Measurements from ENCODE around the gene PDE11A.
A peak's percentile ranks its signal among the peaks of the same experiment; 100 is the strongest.

PDE11A gene

GRCh38 chr2:177692783-177693269, 379.8 kb downstream of the PDE11A start:
- peak; percentile 88 for DNase-seq (ENCODE audit: low spot score)

DNA sequence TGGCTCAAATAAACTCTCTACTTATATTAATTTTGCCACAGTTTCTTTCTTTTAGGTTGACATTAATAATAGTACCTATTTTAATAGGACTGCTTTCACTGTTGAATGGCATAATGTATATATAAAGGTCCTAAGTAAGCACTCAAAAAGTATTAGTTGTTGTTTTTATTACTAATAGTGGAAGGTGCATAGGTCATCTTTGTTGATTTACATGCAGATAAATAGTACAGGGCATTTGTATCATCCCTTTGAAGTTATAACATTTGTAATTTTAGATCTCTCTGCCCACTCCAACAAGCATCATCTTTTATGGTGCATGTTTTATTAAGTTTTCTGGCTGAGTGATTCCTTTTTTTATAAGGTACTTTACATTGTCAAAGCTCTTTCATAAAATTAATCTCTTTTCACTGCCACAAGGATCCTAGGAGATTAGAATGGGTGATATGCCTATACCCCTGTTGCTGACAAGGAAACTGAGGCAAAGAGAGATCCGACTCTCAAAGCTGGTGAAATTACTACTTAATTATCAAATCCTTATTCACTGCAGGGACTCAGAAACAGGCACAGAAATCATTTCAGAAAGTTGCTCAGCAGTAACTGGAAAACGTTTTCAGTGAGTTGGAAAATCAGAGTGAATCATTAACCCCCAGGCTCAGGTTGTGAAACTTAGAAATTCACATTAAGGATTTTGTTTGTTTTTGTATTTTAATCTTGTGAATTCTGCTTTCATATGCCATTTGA, 380.4 kb downstream of the PDE11A start:
- peak; percentile 76 for DNase-seq (ENCODE audit: low spot score)

DNA sequence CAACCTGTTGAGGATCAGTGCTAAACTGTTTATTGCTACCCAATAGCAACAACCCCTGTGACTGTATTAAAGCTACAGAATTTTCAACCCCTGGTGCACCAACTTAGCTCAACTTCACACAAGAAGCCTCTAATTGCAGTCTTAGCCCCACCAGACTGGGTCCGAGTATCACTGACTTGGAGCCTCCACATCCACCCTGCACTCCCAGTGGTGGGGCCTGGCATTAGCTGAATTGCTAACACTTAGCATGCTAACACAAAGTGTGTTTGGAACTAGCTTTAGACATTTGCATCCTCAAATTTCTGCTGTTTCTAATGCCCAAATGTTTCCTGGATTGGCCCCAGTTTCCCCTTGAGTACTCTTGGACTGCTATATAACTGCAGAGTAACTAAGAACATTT, 381.4 kb downstream of the PDE11A start:
- no peak for DNase-seq (ENCODE audit: low spot score)

DNA sequence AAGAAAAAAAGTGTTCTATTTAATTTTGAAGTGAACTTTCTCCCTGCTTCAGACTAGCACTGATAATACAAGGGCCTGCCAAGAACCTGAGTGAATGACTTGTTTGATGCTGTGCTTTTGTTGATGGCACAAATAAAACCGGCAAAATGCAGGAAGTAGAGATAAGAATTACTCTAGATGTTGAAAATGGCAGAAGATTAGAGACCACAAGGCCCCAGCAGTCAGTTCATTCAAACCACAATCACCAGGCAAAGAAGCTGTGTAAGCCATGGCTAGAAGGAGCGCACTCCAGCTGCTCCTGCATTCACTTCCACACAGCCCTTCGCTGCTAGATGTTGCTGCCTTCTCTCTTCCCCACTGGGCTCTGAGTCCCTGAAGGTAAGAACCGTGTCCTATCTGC, 383.0 kb downstream of the PDE11A start:
- DNase-seq (ENCODE audit: low spot score) = peak; percentile 3

DNA sequence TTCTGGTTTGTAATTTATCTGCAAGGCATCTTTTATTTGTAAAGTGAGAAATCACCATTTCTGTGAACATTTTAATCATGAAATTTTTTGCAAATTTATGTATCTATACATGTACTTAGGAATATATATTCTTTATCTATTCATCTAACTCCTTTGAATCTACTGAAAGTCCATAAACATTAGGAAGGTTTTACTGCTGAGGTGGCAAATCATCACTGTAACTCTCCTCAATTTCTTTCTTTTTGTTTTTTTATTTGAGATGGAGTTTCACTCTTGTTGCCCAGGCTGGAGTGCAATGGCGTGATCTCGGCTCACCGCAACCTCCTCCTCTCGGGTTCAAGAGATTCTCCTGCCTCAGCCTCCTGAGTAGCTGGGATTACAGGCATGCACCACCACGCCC, 383.7 kb downstream of the PDE11A start:
- DNase-seq (ENCODE audit: low spot score) = no peak

DNA sequence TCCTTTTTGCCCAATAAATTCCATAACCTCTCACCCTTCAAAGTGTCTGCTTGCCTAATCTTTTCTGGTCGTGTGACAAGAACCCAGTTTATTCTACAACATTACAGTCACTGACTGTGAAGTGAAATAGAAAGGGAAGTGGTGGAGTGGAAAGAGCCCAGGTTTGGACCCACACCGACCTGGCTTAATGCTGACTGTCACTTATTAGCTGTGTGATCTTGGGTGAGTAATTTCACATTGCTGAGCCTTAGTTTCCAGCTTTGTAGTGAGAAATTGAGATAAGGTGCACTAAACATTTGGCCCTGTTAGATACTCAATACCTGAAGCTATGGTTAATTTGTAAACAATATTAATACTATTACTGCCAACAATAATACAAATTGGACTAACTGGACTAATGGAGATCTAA, 388.9 kb downstream of the PDE11A start:
- DNase-seq (ENCODE audit: low spot score) = no peak

DNA sequence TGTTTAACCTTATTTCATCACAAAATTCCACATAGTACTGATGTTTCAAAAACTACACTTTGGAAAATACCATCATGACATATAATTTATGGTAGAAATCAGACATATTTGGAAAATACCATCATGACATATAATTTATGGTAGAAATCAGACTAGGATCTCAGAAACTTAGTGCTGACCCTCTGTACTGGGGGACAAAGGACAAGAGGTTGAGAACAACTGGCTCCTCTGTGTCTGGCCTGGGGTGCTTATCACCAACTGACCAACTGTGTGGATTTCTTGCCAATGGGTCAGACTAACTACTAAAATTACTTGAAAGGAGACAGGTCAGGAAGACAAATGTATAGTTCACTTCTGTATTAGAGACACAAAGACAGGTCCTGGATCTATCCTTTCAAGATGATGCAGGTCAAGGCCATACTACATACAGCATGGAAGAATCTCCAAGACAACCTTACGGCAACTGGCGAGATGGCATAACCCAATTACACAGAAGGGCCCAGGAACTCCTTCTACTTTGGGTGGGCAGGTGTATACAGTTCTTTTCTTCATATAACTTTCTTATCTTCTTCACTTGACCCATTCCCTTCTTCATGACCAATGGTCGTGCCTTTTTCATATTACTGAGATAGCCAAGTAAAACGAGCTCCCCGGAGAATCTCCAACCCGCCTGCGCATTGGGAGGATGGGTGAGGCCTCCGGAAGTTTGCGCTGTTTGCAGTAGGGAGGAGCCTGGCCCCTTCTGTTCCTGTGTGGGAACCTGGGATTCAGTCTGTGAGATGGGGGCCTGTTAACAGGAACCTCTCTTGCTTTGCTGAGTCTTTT, 389.5 kb downstream of the PDE11A start:
- DNase-seq (ENCODE audit: low spot score) = no peak

GRCh38 chr2:177682006-177682405, 390.6 kb downstream of the PDE11A start:
- no peak for DNase-seq (ENCODE audit: low spot score)

DNA sequence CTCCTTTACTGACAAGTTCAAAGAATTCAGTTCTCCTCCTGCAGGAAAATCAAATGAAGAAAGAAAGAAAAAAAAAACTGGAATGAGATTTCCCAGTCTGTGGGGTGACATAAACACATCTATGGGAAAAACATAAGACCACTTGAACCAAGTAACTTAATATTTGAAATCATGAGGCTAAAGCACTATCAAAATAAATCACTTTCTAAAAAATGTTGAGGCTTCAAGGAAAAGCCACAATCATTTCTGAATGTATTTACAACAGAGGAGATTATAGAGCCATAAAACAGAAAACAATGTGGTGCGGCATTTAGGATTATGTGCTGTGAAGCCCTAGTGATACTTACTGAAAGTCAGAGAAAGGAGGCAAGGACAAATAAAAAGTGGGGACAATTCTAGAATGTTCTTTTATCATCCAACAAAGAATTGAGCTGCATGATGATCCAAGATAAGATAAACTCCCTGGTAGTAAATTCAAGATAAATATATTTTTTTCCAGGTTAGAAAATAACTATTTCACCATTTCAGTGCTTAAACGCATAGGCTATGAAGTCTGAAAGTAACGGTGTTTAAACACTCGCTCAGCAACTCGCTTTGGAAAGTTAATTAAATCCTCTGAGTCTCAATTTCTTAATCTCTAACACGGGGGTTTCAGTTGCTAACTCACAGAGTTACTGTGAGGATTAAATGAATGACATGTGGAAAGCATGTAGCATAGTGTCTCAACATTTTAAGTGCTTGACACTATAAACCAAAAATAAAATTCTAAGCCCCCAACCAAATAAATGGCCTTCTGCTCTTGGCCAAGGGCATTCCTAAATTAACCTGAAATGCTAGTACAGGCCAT, 391.5 kb downstream of the PDE11A start:
- no peak for DNase-seq (ENCODE audit: low spot score)

GRCh38 chr2:177679611-177680605, 392.7 kb downstream of the PDE11A start:
- no peak for DNase-seq (ENCODE audit: low spot score)

- DNase-seq (ENCODE audit: low spot score) = no peak
These were observed 393.6 kb downstream of the PDE11A start for GRCh38 chr2:177678939-177679338.

- no peak for DNase-seq (ENCODE audit: low spot score)
These were observed 395.9 kb downstream of the PDE11A start for GRCh38 chr2:177676636-177677035.

- DNase-seq (ENCODE audit: low spot score) = no peak
These were observed 396.8 kb downstream of the PDE11A start for GRCh38 chr2:177675825-177676224.

DNA sequence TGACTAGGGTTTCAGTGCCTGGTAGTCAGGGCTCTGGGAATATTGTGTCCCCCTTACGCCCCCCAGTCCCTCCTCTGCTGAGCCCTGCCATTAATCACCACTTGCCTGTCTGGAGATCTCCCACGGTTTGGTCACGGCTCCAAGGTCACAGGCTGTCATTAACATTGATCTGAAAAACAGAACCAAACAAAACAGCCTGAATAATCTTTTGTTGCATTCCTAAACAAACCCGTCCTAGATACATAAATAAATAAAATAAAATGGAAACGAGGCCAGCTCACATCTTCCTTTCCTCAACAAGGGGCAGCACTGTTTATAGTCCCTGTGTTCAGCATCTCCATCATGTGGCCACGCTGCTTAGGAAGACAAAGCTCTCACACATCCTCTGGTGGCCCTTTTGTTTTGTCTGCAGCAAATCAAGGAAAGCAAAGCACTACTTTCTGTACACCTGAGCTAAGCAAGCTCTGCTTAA, 397.2 kb downstream of the PDE11A start:
- no peak for DNase-seq (ENCODE audit: low spot score)

GRCh38 chr2:177673602-177674595, 398.7 kb downstream of the PDE11A start:
- DNase-seq (ENCODE audit: low spot score) = peak; percentile 62

- DNase-seq (ENCODE audit: low spot score) = no peak
These were observed 400.9 kb downstream of the PDE11A start for GRCh38 chr2:177671662-177672061.

DNA sequence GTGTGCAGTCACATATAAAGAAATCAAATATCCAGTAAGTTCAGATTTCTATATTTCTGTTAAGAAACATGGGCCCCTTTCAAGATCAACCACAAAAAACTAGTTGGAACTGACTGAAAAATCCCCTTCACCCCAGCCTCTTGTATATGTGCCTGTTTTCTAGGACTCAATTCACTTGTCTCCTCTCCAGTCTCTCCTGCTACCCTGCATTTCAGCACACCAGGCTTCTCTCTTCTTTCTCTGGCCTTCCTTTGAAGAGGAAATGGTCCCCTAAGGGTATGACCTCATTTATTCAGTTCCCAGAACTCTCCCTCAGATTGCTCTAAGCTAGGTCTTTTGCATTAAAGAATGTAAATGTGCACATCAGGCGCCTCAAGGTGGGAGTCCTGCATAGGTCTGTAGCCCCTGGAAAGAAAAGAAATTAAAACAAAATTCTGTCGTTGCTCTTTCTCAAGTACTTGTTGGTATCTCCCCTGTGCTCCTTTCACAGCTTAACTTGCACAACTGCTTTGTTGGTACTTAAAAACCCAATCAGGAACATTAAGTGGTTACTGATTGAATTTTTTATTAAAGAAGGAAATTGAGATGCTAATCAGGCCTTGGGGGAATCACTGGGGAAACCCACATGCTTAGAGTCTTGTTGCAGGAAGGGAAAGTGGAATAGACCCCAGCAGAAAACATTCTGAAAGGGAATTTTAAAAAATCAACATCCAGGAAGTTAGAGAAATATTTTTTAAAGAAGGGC, 401.6 kb downstream of the PDE11A start:
- no peak for DNase-seq (ENCODE audit: low spot score)

- DNase-seq (ENCODE audit: low spot score) = no peak
These were observed 402.8 kb downstream of the PDE11A start for GRCh38 chr2:177669625-177670330.
